HL-60 (cell line): ENCODE data around the gene CDC42BPA.

Experiments used
- DNase-seq, 2 experiments: peaks; one replicate each; pipeline ENCODE4 v3.0.0-alpha.2; 2010 to 2020; ENCODE audit warnings: low read depth in 1 of 2, low spot score in 1 of 2
- H3K27ac ChIP-seq: fragments of 250-450 bp; sonication (Bioruptor Pico); replicated peaks from 2 replicates; pipeline ENCODE4 v1.5.1; 2020; ENCODE audit warnings: mild to moderate bottlenecking, moderate library complexity
- H3K27me3 ChIP-seq: fragments of 250-450 bp; sonication (Bioruptor Pico); 2 replicates; pipeline ENCODE4 v1.5.1; 2021; ENCODE audit warnings: mild to moderate bottlenecking, moderate library complexity; ENCODE audit not compliant: insufficient read depth, poor library complexity, severe bottlenecking
- H3K4me3 ChIP-seq: replicated peaks from 2 replicates; pipeline ENCODE4 v1.5.1; 2011; ENCODE audit warnings: mild to moderate bottlenecking, control low read depth, low read length; ENCODE audit not compliant: insufficient read depth
- CTCF ChIP-seq: IDR thresholded peaks from one replicate; pipeline ENCODE4 v1.5.1; 2011; ENCODE audit warnings: low read length, control low read depth, inconsistent platforms; ENCODE audit not compliant: insufficient read depth
- GABPA ChIP-seq: IDR thresholded peaks from 2 replicates; pipeline ENCODE4 v1.6.1; 2012; ENCODE audit warnings: low read depth
- POLR2AphosphoS5 ChIP-seq: IDR thresholded peaks from 2 replicates; pipeline ENCODE4 v1.6.1; 2012; ENCODE audit warnings: low read depth
- SPI1 ChIP-seq: IDR thresholded peaks from 2 replicates; pipeline ENCODE4 v1.6.1; 2012; ENCODE audit warnings: low read depth, mild to moderate bottlenecking, borderline replicate concordance
- TF ChIP-seq, protein P1 (sequence below): IDR thresholded peaks from 2 replicates; pipeline ENCODE4 v1.6.1; 2012; ENCODE audit warnings: low read depth; ENCODE audit not compliant: insufficient replicate concordance

CDC42BPA gene

GRCh38 chr1:227260433-227260832 is 57.9 kb downstream of the CDC42BPA start:
- Histone ChIP-seq H3K4me3 (no peak overlapping the region), H3K27me3 (no peaks in the 10 kb centered on the region), H3K27ac (no peak overlapping the region)
- TF ChIP-seq CTCF (no peak), POLR2AphosphoS5 (no peak), GABPA (no peak), SPI1 (no peak)
- TF ChIP-seq, protein P1, sequence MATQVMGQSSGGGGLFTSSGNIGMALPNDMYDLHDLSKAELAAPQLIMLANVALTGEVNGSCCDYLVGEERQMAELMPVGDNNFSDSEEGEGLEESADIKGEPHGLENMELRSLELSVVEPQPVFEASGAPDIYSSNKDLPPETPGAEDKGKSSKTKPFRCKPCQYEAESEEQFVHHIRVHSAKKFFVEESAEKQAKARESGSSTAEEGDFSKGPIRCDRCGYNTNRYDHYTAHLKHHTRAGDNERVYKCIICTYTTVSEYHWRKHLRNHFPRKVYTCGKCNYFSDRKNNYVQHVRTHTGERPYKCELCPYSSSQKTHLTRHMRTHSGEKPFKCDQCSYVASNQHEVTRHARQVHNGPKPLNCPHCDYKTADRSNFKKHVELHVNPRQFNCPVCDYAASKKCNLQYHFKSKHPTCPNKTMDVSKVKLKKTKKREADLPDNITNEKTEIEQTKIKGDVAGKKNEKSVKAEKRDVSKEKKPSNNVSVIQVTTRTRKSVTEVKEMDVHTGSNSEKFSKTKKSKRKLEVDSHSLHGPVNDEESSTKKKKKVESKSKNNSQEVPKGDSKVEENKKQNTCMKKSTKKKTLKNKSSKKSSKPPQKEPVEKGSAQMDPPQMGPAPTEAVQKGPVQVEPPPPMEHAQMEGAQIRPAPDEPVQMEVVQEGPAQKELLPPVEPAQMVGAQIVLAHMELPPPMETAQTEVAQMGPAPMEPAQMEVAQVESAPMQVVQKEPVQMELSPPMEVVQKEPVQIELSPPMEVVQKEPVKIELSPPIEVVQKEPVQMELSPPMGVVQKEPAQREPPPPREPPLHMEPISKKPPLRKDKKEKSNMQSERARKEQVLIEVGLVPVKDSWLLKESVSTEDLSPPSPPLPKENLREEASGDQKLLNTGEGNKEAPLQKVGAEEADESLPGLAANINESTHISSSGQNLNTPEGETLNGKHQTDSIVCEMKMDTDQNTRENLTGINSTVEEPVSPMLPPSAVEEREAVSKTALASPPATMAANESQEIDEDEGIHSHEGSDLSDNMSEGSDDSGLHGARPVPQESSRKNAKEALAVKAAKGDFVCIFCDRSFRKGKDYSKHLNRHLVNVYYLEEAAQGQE: no peak
- no peak for DNase-seq

DNA sequence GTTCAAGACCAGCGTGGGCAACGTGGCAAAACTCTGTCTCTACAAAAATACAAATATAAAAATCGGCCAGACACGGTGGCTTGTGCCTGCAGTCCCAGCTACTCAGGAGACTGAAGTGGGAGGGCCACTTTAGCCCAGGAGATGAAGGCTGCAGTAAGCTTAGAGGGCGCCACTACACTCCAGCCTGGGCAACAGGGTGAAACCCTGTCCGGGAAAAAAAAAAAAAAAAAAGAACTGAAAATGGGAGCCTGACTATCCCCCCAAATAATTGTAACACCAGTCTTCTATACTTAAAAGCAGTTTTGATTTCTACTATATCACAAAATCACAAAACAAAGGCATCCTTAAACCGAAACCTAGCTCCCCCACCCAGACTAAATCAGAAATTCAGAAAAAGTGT is 60.3 kb downstream of the CDC42BPA start:
- TF ChIP-seq, protein P1: no peak
- no peak for TF ChIP-seq CTCF
- no peak for TF ChIP-seq SPI1
- TF ChIP-seq POLR2AphosphoS5: no peak
- no peak for TF ChIP-seq GABPA
- no peak for DNase-seq

GRCh38 chr1:227255086-227255732 is 63.1 kb downstream of the CDC42BPA start:
- no peaks in the 10 kb centered on the region for H3K27me3 ChIP-seq
- no peak overlapping the region for H3K4me3 ChIP-seq
- no peak overlapping the region for H3K27ac ChIP-seq
- DNase-seq: no peak
- TF ChIP-seq SPI1 (no peak), GABPA (no peak), POLR2AphosphoS5 (no peak), CTCF (no peak)
- TF ChIP-seq, protein P1: no peak

More for the DNA sequence above, 60.3 kb downstream of the CDC42BPA start:
- Histone ChIP-seq H3K4me3 (no peak overlapping the region), H3K27me3 (no peaks in the 10 kb centered on the region), H3K27ac (no peak overlapping the region)
